Sigmoid colon (tissue), 4 donors: Measurements from ENCODE around the gene MAP1B.

Source experiments
- EP300 ChIP-seq, 4 donors: sonication (generic); formaldehyde crosslinking; IDR thresholded peaks; one replicate each; pipeline ENCODE4 v1.6.1; 2017; ENCODE audit warnings: antibody characterized with exemption in 4 of 4
- TF ChIP-seq, protein P1 (sequence below), 4 experiments: fragments of 450-650 bp in 3 of 4; fragments of 200-600 bp in 1 of 4; IDR thresholded peaks; one replicate each; pipeline ENCODE4 v1.5.1; 2016 to 2019; ENCODE audit warnings: antibody characterized with exemption in 4 of 4, mild to moderate bottlenecking in 3 of 4, moderate library complexity in 2 of 4

GRCh38 chr5:72122602-72123001, 15.3 kb downstream of the MAP1B start:
- TF ChIP-seq, protein P1, sequence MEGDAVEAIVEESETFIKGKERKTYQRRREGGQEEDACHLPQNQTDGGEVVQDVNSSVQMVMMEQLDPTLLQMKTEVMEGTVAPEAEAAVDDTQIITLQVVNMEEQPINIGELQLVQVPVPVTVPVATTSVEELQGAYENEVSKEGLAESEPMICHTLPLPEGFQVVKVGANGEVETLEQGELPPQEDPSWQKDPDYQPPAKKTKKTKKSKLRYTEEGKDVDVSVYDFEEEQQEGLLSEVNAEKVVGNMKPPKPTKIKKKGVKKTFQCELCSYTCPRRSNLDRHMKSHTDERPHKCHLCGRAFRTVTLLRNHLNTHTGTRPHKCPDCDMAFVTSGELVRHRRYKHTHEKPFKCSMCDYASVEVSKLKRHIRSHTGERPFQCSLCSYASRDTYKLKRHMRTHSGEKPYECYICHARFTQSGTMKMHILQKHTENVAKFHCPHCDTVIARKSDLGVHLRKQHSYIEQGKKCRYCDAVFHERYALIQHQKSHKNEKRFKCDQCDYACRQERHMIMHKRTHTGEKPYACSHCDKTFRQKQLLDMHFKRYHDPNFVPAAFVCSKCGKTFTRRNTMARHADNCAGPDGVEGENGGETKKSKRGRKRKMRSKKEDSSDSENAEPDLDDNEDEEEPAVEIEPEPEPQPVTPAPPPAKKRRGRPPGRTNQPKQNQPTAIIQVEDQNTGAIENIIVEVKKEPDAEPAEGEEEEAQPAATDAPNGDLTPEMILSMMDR (IDR thresholded peaks at IDR 0.05): no peak
- no peak for TF ChIP-seq EP300 (IDR thresholded peaks at IDR 0.05)
